D721Med (cell line): ENCODE measurements around the gene RNF144A.

Experiments
- DNase-seq: peaks from one replicate; pipeline ENCODE4 v3.0.0; 2011; ENCODE audit warnings: low spot score; ENCODE audit not compliant: insufficient read length
- FAIRE-seq: peaks from 2 replicates; lab custom pipeline; 2011; peaks lifted over from hg19 to GRCh38; lab: Jason Lieb, UNC
- TF ChIP-seq, protein P1 (sequence below): IDR thresholded peaks from 2 replicates; pipeline ENCODE4 v1.5.1; 2012; ENCODE audit warnings: mild to moderate bottlenecking, control low read depth; ENCODE audit not compliant: insufficient read depth; ENCODE audit errors: missing control alignments

Gene RNF144A

DNA sequence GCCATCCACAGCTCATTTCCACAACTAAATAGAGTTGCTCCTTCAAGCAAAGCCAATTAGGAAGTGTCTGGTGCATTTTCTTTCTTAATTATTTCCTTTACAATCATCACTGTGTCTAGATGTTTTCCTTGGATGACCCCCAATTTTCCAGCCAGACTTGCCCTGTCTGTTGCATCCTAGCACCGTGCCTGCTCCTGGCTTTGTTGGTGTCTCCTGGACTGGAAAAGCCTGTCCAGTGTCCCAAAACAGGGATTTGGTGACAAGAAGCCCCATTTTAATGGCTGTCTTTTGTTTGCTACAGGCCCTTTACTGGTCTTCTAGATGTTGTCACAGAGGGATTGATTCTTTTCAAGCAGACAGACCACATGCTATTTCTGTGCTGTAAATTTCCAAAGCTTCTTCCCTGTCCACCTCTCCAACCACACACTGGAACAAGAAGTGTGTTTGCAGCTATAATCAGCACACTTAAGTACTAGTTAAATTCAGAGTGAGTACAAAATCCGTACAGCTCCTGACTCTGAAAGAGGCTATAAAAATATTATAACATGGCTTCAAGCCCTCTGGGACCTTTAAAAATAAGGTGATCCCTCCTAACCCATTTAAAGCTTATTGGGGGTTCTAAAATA lies 38.4 kb downstream of the RNF144A start:
- DNase-seq, result no peak
- FAIRE-seq, result no peak
- TF ChIP-seq, protein P1, sequence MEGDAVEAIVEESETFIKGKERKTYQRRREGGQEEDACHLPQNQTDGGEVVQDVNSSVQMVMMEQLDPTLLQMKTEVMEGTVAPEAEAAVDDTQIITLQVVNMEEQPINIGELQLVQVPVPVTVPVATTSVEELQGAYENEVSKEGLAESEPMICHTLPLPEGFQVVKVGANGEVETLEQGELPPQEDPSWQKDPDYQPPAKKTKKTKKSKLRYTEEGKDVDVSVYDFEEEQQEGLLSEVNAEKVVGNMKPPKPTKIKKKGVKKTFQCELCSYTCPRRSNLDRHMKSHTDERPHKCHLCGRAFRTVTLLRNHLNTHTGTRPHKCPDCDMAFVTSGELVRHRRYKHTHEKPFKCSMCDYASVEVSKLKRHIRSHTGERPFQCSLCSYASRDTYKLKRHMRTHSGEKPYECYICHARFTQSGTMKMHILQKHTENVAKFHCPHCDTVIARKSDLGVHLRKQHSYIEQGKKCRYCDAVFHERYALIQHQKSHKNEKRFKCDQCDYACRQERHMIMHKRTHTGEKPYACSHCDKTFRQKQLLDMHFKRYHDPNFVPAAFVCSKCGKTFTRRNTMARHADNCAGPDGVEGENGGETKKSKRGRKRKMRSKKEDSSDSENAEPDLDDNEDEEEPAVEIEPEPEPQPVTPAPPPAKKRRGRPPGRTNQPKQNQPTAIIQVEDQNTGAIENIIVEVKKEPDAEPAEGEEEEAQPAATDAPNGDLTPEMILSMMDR, result no peak

DNA sequence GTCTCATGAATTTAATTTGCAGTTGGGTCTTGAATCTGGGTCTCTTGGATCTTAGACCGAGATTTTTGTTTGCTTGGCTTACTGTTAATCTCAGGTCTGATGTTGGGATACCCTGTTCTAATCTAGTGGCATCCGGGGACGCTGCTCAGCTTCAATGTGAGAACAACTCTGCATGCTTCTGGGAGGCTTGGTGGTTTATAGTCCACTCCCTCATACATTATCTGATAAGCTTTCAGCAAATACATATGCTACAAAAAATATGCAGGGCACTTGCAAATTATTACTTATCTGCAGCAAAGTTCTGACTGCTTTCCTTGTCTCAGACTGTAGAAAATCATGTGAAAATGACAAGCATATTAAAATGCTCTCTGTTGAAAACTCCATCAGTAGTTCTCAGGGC lies 39.4 kb downstream of the RNF144A start:
- FAIRE-seq (no peak), DNase-seq (no peak)
- TF ChIP-seq, protein P1, result no peak

DNA sequence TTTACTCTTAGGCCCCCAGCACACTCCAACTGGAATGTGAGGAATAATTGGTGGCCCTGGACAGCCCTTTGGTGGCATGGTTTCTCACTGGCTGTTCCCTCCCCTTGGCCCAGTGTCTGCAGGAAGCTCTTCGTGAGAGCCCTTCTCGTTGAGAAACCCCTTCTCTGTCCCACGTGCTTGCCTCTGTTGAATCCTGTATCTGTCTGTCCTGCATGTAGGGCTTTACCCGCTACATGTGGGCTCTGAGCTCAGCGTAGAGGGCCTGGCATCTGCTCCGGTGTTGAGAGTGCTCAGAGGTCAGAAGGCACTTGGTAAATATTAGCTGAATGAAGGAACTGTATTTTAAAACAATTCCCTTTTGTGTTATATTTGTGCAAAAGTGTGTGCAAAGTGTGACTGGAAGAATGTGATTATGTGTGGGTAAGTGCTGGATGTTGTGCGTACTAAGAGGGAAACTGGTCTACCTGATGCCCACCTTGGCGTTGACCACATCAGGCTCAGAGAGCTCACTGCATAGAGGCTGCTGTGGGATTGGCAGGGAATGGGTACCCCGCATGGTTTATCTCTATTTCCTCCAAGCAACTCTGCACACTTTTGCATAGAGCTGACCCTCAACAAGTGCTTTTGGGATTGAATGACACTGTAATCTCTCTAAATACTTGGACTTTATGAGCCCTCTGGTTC lies 40.0 kb downstream of the RNF144A start:
- DNase-seq, result no peak
- no peak for FAIRE-seq
- TF ChIP-seq, protein P1, result no peak

DNA sequence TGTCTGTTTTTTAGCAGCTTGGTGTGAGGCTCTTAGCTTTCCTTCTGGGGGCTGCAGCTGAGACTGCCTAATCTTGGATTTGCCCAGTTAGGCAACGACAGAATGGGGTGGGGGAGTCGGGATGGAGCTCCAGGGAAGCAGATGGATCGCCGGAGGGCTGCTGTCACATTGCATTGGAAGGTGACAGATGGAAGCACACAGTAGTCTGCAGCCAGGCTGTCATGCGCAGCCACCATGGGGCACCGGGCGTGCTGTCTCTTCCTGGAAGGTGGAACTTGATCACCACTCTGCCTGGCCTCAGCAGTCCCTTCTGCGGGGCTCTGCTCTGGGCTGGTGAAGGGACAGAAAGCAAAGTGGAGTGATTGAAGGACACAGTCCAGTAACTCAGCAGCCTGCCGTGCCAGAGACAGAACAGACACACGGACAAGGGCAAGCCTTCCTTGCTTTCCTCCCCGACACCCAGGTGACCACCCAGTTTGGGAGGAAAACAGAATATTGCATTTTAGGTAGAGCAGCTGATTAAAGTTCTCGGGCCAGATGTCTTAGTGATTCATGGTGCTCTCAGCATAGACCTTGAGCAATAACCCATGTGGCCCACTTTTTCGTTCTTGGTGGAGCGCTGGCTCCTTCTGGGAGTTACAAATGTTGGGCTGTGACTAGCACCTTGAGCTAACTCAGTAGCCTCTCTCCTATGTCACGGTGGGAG lies 40.9 kb downstream of the RNF144A start:
- no peak for FAIRE-seq
- TF ChIP-seq, protein P1, result no peak
- no peak for DNase-seq

DNA sequence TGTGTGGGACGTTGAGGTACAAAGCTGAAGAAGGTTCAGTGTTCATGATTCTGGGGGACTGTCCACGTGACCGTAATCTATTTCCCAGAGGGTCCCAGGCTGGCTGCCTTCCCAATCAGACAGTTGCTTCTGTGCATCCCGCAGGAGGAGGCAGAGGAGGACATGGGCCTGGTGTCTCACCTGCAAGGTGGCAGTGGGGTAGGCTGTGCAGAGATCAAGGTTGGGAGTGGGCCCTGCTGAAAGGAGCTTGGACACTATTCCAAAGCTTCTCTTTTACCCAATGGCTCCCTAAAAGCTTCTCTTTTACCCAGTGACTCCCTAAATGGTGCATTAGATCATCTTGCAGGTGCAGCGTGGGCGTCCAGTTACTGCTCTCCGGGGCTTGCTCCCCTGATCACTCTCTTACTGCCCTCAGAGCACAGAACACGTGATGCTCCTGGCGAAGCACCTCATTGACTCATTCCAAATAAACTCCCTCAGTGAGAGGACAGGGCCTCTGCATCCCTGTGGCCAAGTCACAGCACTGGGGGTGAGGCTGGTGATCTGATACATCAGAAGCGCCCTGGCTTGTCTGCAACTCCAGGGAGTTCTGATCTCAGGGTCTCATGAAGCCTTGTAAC lies 41.5 kb downstream of the RNF144A start:
- DNase-seq (no peak), FAIRE-seq (no peak)
- TF ChIP-seq, protein P1, result no peak

DNA sequence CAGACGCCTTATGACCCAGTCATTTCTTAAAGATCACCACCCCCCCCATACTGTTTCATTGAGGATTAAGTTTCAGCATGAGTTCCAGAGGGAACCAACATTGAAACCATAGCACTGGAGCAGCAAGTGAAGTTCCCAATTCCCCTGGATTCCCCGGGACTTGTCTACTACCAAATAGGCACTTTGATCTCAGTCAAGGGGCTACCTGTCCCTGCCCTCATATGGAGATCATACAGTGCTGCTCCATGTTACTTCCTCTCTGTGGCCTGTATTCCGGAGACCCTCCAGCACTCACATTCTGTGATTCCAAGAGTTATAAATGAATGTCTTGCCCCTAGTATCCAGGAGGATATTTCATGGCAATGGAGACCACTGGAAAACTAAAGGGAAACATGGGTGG lies 42.5 kb downstream of the RNF144A start:
- DNase-seq (no peak), FAIRE-seq (no peak)
- TF ChIP-seq, protein P1, result no peak

DNA sequence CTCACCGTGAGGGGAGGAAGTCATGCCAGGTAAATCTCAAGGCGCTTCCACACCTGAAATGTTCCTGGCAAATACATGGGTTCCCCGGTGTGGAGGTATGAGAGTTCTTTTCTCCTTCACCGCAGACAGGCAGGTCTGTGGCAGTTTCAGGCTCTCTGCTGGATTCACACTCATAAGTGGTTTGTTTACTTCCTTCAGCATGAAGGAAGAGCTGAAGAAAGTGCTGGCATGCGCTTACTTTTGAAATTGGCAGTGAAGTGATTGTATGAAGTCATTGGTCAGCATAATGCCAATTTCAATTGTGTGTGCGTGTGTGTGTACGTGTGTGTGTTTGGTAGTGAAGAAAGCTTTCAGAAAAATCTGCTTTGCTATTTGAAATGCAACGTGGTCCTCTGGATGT lies 43.4 kb downstream of the RNF144A start:
- TF ChIP-seq, protein P1, result no peak
- DNase-seq, result no peak
- FAIRE-seq, result no peak
